ENCODE results near the gene RAB35.

The RAB35 gene

DNA sequence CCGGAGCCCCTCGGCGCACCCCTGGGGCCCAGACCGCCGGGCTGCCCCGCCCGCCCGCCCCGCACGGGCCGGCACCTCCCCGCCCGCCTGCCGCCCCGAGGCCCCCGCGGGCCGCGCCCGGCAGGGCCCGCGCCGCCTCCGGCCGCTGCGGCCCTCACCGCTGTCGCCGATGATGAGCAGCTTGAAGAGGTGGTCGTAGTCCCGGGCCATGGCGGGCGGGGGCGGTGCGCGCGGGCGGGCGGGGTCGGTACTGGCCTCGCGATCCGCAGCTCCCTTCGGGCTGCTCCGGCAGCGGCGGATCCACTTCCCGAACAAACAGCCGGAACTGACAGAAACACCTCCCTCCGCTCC is at the start of gene RAB35:
Gene RAB35, minus strand, starts transcription at position 313 of the 351 bp plus-strand sequence. Its CDS starts 103 bp downstream, at position 210.
- DNase-seq = no peak

DNA sequence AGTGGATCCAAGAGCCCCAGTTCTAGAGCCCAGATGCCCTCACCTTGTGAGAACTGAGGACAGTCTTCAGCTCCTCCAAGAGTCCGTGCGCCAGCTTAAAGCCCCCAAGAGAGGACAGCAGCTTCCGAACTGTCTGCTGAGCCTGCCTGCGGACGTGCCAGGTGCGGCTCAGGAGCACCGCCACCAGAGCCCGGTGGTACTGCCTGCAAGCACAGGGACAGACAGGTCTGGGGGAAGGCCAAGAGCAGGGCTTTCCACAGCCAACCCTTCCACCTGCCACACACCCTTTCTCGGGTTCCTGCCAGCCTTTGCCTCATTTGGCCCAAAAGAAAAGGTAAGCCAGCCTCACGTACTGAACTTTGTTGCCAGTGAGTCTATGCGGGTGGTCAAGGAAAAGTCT is 47.7 kb upstream of the RAB35 start:
- no peak for DNase-seq

DNA sequence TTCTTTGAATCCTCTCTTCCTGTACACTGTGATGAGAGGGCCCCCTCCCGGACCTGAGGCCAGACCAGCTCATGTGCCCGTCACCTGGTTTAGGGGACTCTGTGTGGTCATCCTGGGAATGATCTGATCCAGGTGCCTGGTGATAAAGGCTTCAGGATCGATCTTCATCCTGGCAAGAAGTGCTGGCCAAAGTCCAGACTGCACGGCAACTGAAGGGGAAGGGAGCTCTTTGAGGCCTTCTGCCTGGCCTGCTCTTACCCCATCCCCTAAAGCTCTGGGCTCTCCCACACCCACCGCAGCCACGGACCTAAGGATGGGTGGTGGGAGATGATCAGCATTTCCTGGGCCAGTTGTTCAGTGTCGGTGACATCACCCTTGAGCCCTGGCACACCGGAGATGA is 46.2 kb upstream of the RAB35 start:
- DNase-seq = no peak

DNA sequence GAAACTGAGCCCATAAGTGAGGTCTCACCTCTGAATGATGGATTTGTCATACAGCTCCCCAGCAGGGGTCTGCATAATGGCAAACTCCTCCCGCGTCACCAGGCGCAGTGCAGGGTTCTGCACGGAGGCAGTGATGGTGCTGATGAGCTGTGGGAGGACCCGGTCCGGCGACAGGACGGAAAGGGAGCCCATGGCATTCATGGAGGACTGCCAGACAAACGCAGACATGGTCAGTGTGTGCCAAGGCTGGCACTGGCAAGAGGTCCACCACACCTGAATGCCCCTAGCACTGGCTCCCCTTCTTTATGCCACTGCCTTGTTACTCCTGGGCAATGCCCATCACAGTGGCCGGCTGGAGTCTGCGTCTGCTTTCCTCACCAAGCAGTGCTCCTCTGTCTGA is 45.3 kb upstream of the RAB35 start:
- DNase-seq = no peak

DNA sequence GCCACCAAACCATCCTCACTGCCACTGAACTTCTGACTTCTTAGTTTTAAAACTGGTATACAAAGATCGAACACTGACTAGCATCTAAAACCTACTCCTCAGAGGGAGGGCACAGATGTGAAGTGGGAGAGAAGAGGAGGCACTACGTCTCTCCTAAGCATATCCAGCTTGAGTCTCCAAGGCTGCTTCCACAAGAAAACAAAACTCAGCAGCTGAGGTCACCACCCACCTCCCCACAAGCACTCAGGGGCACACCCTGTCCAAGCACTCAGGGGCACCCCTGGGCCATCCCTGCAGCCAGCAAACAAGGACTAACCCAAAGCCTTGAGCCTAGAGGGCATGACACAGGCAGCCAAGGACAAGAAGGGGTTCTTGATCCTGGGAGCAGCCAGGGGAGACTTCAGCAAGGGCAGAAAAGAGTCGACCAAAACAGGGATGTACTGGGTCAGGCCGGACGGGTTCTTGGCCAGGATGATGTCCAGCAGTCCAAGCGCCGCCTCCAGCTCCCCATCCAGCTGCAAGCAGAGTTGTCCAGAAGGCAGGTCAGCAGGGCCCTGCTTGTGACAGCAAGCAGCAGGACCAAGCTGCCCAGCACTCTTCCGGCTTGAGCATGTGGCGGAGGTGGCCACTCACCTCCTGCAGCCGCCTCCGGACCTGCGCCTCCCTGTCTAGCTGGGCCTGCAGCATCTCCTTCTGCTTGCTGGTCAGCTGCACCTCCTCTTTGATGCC is 43.1 kb upstream of the RAB35 start:
- DNase-seq = no peak

DNA sequence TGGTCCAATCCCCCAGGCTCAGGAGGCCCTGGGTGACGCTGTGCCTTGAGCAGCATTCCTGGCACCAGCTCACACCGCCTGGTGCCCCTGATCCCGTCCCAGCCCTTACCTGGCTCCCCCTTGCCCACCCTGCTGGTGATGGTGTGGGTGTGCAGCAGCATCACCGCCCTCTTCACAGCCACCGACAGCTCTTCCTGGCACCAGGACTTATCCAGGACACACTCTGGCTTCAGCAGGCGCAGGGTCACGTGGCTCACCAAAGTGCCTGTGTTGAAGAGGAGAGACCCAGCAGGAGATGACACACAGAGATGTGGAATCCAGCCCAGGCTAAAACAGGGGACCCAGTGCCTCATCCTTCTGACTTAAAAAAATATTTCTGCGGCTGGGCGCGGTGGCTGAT is 41.8 kb upstream of the RAB35 start:
- no peak for DNase-seq

DNA sequence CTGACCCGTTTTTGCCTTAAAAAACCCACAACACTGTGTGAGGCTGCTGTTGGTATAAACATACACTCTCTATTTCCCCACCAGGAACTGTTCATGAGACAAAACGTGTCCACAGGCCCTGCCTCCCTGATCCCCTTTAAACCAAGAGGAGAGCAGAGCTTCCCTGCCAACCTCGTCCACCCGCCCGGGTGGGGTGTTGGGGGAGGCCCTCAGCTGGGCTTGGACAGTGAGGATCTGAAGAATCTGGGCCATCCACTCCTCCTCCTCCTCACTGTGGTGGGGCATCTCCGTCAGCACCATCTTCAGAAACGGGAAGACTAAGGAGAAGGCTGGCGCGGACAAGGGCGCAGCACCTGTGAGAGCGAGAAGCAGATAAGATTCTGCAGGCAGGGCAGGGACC is 41.1 kb upstream of the RAB35 start:
- no peak for DNase-seq

DNA sequence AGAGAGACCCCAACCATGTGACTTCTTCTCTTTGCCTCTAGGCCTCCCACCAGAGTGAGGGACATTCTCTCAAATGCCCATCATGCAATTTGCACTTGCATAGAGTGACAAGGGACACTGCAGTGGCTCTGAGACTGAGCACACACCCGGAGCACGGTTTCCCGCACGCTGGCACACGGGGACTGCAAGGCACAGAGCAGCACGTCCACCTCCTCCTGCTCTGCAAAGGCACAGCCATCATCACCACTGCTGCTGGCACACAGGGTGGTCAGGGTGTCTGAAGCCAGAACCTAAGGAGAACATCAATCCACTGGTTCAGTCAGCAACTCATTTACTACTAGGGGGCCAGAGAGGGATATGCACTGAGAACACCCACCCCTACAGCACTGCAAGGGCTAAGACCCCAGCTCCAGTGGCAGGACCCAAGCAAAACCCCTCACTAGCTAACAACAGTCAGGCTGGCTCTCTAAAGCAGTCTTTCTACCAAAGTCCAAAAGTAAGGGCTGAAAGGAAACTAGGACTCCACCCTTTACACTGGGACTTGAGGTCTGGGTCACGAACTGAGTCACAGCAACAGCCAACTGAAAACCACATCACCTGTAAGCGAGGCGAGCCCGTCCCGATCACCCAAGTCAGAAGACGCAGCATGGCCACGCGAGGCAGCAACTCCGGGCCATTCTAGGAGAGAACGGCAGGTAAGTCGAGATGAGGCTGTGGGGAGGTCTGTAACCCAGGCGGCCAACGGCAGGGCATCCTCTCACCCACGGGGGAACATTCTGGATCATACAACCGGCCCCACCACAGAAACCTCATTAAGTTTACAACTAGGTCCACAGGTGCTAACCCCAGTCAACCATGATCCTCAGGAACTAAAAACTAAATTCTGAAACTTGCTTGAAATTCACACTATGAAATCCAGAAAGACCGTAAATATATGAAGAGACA is 40.0 kb upstream of the RAB35 start:
- DNase-seq = peak; percentile 15

DNA sequence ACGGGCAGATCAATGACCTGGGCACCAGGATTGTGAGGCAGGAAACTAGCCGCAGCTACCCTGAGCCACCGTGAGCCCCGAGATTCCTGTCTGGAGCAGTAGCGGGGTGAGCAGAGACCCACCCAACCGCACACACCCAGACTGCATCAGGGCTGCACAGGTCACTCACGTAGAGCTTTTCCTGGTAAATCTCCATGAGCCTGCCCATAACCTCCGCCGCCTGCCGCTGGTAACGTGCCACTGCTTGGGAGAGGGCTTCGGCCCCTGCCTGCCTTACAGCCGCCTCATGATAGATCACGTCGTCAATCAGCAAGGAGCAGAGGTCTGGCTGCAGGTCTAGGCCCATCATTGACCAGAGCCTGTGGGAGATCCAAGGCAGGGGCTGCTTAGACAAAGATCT is 38.5 kb upstream of the RAB35 start:
- DNase-seq = no peak

DNA sequence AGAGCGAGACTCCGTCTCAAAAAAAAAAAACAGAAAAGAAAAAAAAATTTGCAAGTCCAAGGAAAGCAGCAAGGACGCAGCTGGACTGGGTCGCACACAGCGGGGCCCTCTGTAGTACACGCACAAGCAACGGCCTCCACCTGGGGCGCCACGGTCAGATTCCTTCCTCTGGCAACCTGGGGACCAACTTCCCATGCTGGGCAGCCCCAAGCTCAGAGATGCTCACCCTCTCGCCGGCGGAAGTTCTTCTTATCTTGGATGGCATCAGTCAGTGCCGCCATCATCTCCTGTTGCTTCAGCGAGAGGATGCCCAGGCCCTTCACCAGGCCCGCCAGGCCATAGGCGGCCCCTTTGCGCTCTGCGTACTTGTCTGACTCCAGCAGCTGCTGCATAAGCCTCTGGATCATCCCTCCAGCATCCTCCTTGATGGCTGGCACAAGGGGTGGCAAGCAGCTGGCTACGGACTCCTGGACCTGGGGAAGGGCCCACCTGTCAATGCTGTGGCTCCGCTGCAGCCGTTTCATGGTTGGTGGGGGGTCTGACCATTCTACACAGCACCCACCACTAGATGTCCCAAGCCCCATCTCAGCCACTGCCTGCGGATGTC is 34.5 kb upstream of the RAB35 start:
- DNase-seq = no peak

DNA sequence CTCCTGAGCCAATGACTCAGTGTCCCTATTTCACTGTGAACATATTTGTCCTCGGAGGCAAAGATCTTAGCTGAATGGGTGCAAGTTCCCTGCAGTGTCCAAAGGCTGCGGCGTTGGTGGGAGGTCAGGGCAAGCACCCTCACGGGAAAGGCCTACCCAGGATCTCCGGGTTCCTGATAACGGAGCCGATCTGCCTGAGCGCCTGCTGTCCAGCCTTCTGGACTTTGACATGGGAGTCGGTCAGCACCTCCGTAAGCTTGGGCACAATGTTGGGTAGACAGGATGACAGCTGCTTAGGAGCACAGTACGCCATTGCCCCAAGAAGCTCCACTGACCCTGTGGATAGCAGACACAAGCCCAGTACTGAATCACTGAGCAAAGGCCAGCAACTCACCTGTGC is 31.5 kb upstream of the RAB35 start:
- no peak for DNase-seq

DNA sequence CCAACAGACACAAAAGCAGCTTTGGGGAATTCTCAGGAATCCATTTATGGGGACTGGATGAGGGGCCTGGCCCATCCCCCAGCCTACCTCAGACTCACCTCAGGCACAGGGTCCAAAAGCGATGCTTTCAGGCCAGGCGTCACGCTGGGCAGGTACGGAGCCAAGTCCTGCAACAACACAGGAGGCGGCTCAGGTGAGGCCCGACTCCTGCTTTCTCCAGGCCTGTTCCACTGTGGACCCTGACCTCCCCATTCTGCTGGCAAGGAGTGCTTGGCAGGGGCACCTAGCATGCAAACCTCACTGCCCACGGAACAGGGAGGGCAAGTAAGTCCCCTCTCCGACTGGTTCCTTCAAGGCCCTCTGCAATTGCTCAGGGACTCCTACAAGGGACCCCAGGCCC is 28.6 kb upstream of the RAB35 start:
- DNase-seq = no peak

DNA sequence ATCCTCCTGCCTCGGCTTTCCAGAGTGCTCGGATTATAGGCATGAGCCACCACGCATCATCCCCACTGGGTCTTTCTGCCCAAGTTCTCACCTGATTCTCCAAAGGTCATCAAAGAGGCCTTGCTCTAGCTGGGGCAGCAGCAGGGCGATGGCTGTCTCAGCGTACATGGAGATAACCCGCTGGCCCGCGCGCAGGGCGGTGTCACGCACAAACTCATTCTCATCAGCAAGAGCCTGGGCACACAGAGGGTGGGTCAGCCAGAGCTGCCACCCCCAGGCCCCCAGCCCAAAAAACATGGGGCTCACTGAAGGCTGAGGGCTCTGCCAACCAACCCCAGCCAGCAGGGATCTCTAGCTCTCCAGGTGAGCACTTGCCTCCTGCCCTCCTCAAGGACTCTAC is 27.7 kb upstream of the RAB35 start:
- no peak for DNase-seq

DNA sequence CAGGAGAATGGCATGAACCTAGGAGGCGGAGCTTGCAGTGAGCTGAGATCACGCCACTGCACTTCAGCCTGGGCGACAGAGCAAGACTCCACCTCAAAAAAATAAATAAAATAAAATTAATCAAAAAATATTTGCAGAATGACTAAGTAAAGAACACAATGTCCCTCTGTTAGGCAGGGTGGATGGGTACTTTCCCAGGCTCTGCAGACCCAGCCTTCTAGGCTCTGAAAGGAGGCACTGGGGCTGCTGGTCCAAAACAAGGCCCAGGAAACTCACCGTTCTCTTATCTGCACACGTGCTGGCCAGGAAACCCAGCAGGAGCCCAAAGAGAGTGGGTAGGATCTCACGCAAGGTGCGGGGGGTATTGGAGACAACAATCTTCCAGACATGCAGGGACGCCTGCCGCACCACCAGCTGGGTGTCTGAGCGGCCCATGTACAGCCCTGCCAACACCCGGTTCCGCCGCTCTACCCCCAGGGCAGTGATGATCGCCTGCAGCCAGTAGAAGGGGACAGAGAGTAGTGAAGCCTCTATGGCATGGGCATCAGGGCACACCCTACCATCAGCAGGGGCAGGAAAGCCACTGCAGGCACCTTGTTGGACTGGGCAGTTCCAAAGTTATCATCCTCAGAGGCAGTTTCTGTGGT is 25.8 kb upstream of the RAB35 start:
- DNase-seq = no peak

DNA sequence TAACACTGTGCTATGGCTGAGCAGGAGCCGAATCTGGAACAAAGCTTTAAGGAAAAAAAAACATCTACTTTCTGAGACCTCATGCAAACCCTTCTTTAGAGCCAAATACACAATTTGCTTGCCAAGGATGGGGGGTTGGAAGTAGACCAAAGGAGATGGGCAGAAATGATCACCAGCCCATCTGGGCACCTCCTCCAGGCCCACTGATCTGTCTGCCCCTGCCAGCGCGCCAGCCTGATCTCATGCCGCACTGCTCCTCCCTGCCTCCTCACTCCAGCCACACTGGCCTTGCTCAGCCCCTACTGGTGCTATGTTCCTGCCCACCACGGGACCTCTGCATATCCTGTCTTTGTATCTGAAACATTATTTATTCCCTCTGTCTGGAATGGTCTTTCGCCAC is 24.8 kb upstream of the RAB35 start:
- no peak for DNase-seq

DNA sequence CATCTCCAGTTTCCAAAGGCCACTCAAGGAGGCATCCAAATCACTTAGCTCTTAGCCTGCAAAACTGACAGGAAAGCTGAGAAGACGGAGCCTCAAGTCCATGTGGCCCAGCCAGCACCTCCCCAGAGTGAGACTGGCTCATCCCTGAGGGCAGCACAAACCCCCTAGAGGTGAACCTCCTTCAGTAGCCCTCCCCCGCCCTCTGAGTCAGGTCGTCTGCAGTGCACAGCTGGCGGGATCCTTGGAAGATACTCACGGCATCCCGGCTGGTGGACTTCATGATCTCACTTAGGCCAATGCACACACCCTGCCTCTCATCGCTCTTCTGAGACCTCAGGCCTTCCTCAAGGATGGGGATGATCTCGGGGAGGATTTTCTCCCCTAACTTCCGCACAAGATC is 24.1 kb upstream of the RAB35 start:
- DNase-seq = no peak

DNA sequence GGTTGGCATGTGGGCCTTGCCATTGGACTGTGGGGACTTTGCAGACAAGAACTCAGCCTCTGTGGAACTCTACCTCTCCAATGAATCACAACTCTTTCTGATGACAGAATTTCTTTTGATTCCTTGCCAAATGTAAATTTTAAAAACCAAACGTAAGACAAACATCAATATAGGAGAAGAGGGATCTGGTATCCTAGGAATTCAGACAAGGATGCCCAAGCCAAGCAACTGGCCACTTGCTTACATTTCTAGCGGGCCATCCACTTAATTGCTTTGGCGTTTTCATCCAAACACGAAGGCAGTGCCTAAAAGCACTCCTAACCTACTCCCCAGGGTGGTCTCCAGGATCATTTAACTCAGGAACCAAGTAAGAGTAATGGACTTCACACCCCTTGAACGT is 23.4 kb upstream of the RAB35 start:
- no peak for DNase-seq

DNA sequence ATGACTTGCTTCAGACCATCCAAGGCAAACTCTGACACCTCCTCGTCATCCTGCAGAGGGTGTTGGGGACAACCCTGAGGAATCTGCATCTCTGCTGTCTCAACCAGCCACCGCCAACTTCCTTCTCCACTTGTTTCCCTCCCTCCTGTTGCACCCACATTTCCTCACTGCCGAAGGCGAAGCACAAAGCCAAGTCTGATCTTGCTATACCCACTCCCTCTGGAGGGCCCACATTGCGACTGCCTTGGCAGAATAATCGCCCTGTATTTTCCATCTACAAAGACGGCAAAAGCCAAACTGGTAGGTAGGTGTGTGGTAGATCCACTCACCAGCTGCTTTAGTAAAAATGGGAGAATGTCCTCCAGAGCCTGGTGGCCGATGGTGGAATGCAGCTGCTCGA is 21.8 kb upstream of the RAB35 start:
- no peak for DNase-seq

DNA sequence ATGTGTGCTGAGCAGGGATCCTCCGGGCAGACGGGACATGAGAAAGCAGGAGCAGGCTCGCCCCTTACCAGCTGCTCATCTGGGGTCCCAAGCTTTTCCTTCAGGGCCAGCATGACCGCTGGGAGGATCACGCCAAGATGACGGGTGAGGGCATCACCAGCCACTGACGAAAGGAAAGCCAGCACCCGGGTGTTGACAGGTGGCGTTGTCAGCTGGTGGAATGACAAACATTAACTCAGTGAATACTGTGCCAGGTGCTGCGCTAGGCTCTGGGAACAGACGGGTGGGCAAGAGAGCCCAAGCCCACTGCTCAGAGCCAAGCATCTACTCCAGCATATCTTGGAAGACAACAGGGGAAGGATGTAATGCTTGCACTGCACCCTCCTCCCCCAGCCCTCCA is 21.3 kb upstream of the RAB35 start:
- no peak for DNase-seq

DNA sequence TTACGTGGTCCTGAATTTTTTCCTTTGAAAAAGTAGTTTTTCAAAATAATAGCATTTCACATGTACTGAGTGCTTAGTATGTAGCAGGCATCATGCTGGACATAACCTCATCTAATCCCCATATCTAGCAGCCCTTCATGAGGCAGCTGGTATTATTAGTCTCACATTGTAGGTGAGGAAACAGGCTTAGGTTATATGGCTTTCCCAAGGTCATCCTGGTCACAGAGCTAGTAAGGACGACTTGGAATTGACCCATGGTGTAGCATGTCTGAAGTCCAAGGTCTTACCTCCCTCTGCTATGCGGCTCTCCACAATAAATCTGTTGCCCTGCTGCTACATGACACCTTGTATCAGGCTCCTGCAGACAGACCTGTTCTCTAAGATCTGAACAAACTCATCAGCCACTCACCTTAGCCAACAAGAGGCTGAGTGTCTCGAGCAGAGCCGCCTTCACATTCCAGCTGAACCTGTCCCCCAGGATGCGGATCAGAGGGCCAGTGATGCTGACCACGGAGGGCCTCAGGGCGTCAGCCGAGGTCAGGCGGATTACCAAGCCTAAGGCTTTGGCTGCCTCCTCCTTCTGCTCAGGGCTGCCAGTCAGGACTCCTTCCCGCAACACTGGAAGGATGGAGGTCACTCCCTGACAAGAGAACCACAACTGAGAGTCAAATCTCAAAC is 19.7 kb upstream of the RAB35 start:
- DNase-seq = no peak

DNA sequence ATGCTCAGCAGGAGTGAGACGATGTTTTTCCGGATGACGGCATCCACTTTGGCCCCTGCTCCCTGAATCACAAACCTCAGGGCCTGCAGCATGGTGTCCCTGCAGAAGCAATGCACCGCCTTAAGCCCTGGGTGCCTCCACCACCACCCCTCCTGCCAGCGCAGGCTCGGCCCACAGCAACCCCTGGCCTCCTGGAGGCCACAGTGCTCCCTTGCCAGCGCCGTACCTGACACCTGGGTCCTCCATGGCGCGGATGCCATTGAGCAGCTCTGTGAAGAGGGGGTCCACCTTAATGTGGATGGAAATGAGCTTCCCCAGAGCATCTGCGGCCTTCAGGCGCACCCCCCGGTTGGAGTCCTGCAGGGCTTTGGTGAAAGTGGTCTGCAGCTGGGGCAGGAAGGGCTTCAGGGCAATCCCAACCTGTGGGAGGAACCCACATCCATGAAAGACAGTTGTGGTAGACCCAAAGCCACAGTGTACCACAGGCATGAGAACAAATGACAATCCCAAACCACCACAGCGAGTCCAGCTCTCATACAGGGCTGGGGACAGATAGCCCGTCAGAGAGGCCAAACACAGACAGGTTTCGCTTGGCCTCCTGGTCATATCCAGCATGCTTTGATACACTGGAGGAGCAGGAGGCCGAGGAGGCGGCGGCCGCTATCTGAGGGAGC is 17.9 kb upstream of the RAB35 start:
- DNase-seq = no peak

DNA sequence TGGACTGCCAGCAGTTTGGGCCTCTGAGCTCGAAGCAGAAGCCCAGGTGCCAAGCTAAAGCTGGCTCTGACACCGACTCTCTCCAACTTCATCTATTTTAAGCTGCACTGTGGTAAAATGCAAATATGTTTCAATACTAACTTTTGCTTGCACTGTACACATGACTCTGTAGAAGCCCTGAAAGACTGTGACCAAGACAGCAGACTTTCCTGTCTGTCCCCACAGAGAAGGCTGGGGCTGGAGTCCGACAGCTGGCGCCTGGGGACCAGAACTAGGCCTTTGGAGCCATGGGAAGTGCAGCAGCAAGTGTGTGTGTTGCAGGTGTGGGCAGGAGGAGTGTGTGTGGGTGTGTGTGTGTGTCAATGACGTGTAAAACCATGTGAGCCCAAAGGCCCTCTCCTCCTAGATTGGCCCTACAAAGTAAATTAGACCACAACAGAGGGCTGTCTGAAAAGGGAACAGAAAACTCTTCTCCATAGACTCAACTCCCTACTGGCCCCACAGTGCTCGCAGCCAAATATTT is 16.4 kb upstream of the RAB35 start:
- DNase-seq = no peak

All from activated CD4-positive, alpha-beta T cell treated with anti-CD3 and anti-CD28 coated beads, Interleukin-2, amount 50 U/mL, for 16 hours (primary cell).